Endodermal cell (in vitro differentiated cells): Measurements from ENCODE around the gene LEMD1. TPM values are rescaled to one million over a fixed set of nuclear protein-coding genes. Genes with fewer than 3 reads are reported as not detected.

Source experiments
- DNase-seq: peaks from one replicate; pipeline ENCODE4 v3.0.0-alpha.2; 2017
- H3K27ac ChIP-seq: 2 replicates; pipeline ENCODE4 v1.5.1; 2013; ENCODE audit warnings: mild to moderate bottlenecking, low read depth, low read length, moderate library complexity
- H3K27me3 ChIP-seq: 2 replicates; pipeline ENCODE4 v1.6.1; 2013; ENCODE audit warnings: mild to moderate bottlenecking, low read length, moderate library complexity; ENCODE audit not compliant: insufficient read depth, control insufficient read depth, poor library complexity, severe bottlenecking
- H3K36me3 ChIP-seq: 2 replicates; pipeline ENCODE4 v1.7.0; 2013; ENCODE audit warnings: mild to moderate bottlenecking, low read length, moderate library complexity; ENCODE audit not compliant: control insufficient read depth, insufficient read depth
- H3K4me1 ChIP-seq: one replicate; pipeline ENCODE4 v1.7.0; 2013; ENCODE audit warnings: low read length; ENCODE audit not compliant: control insufficient read depth, insufficient read depth
- H3K4me3 ChIP-seq: 2 replicates; pipeline ENCODE4 v1.5.1; 2013; ENCODE audit warnings: mild to moderate bottlenecking, low read length, moderate library complexity
- H3K9ac ChIP-seq: 2 replicates; pipeline ENCODE4 v1.6.1; 2013; ENCODE audit warnings: mild to moderate bottlenecking, low read length, moderate library complexity; ENCODE audit not compliant: poor library complexity, severe bottlenecking; ENCODE audit errors: extremely low read depth
- H3K9me3 ChIP-seq: 2 replicates; pipeline ENCODE4 v1.6.1; 2013; ENCODE audit warnings: mild to moderate bottlenecking, low read length, moderate library complexity; ENCODE audit not compliant: control insufficient read depth
- H3K27ac Mint-ChIP-seq: 2 replicates; pipeline ENCODE4 v1.8.0; 2020; ENCODE audit warnings: mixed read lengths
- H3K27me3 Mint-ChIP-seq: 2 replicates; pipeline ENCODE4 v1.8.0; 2021; ENCODE audit warnings: mild to moderate bottlenecking, mixed read lengths; ENCODE audit not compliant: insufficient read depth
- H3K36me3 Mint-ChIP-seq: 2 replicates; pipeline ENCODE4 v1.8.0; 2020; ENCODE audit warnings: low read depth, mixed read lengths
- H3K4me1 Mint-ChIP-seq: 2 replicates; pipeline ENCODE4 v1.8.0; 2020; ENCODE audit warnings: mixed read lengths
- H3K4me3 Mint-ChIP-seq: 2 replicates; pipeline ENCODE4 v1.8.0; 2020; ENCODE audit warnings: mild to moderate bottlenecking, moderate library complexity, mixed read lengths
- H3K9me3 Mint-ChIP-seq: 2 replicates; pipeline ENCODE4 v1.8.0; 2020; ENCODE audit warnings: mild to moderate bottlenecking, mixed read lengths
- WGBS, 2 experiments: methylation state at CpG; one replicate each; pipeline versions ENCODE4 v1.1.5 to v1.1.7; 2013; ENCODE audit warnings: missing lambda C conversion rate in 2 of 2, mixed read lengths in 1 of 2; ENCODE audit not compliant: insufficient coverage in 1 of 2, insufficient read length in 1 of 2; 5-methylcytosine and 5-hydroxymethylcytosine counted together
- total RNA-seq, 2 donors: library from RNA; stranded (reverse); fragmentation: NEBNext Ultra II Directional in 1 of 2; extraction: Animal tissue kit (Norgen Biotek cat#: 25700) in 1 of 2; gene quantifications; 2 replicates in 1 of 2; 3 replicates in 1 of 2; pipeline ENCODE4 v1.2.1, GENCODE V29; 2021
- TF ChIP-seq, protein P1 (sequence below): fragments of 200-600 bp; sonication (generic); conservative IDR thresholded peaks from 2 replicates; pipeline ENCODE4 v1.5.0; 2021; ENCODE audit warnings: antibody characterized with exemption, mild to moderate bottlenecking

Gene LEMD1
- total RNA-seq, 2 donors from 2014 or later: 13.5 to 16.7 TPM

DNA sequence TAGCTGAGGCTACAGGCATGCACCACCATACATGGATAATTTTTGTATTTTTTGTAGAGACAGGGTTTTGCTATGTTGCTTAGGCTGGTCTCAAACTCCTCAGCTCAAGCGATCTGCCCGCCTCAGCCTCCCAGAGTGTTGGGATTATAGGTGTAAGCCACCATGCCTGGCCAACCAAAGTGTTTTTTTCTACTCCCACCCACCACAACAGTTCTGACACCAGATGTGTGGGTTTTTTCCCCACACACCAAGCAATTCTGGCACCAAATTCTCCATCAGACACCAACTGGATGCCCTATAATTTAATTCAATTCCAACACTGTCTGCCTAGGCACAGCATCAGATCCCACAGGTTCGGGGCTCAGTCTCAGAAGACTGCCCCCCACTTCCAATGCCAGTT lies 44.5 kb downstream of the LEMD1 start:
- Mint-ChIP-seq H3K27ac (no peak overlapping the region), H3K9me3 (no peaks in the 10 kb centered on the region), H3K4me1 (peaks cover 32% of the 10 kb centered on the region), H3K4me3 (no peak overlapping the region), H3K36me3 (no peaks in the 10 kb centered on the region), H3K27me3 (peaks cover 2% of the 10 kb centered on the region)
- Histone ChIP-seq H3K4me1 (peaks cover 4% of the 10 kb centered on the region), H3K36me3 (no peaks in the 10 kb centered on the region), H3K9me3 (no peaks in the 10 kb centered on the region), H3K9ac (no peak overlapping the region), H3K27ac (no peak overlapping the region), H3K4me3 (no peak overlapping the region), H3K27me3 (no peaks in the 10 kb centered on the region)
- TF ChIP-seq, protein P1, sequence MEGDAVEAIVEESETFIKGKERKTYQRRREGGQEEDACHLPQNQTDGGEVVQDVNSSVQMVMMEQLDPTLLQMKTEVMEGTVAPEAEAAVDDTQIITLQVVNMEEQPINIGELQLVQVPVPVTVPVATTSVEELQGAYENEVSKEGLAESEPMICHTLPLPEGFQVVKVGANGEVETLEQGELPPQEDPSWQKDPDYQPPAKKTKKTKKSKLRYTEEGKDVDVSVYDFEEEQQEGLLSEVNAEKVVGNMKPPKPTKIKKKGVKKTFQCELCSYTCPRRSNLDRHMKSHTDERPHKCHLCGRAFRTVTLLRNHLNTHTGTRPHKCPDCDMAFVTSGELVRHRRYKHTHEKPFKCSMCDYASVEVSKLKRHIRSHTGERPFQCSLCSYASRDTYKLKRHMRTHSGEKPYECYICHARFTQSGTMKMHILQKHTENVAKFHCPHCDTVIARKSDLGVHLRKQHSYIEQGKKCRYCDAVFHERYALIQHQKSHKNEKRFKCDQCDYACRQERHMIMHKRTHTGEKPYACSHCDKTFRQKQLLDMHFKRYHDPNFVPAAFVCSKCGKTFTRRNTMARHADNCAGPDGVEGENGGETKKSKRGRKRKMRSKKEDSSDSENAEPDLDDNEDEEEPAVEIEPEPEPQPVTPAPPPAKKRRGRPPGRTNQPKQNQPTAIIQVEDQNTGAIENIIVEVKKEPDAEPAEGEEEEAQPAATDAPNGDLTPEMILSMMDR: no peak
- peak; percentile 27 for DNase-seq
- 97 to 100% methylated on average over 2 to 3 of the region's 3 CpGs for WGBS, 2 experiments

DNA sequence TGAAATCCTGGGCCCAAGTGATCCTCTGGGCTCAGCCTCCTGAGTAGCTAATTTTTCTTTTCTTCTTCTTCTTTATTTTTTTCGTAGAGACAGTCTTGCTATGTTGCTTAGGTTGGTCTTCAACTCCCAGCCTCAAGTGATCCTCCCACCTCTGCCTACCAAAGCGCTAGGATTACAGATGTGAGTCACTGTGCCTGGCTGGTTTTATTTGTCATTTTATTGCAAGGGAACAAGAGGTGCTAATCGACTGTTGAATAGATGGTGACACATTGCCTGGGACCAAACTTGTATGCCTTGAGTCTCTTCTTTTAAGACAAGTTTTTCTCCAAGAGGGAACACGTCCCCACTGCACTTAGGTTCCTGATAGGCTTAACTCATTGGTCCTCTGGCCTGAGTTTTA lies 45.1 kb downstream of the LEMD1 start:
- Mint-ChIP-seq H3K27me3 (peaks cover 1% of the 10 kb centered on the region), H3K36me3 (no peaks in the 10 kb centered on the region), H3K4me1 (peaks cover 36% of the 10 kb centered on the region), H3K4me3 (no peak overlapping the region), H3K27ac (no peak overlapping the region), H3K9me3 (no peaks in the 10 kb centered on the region)
- H3K27me3 ChIP-seq: no peaks in the 10 kb centered on the region
- H3K4me3 ChIP-seq: no peak overlapping the region
- 65 to 72% methylated on average over 3 to 4 of the region's 4 CpGs for WGBS, 2 experiments
- TF ChIP-seq, protein P1: no peak
- H3K9me3 ChIP-seq: no peaks in the 10 kb centered on the region
- no peaks in the 10 kb centered on the region for H3K36me3 ChIP-seq
- no peak overlapping the region for H3K27ac ChIP-seq
- H3K4me1 ChIP-seq: peaks cover 4% of the 10 kb centered on the region
- DNase-seq: peak; percentile 71
- H3K9ac ChIP-seq: no peak overlapping the region

DNA sequence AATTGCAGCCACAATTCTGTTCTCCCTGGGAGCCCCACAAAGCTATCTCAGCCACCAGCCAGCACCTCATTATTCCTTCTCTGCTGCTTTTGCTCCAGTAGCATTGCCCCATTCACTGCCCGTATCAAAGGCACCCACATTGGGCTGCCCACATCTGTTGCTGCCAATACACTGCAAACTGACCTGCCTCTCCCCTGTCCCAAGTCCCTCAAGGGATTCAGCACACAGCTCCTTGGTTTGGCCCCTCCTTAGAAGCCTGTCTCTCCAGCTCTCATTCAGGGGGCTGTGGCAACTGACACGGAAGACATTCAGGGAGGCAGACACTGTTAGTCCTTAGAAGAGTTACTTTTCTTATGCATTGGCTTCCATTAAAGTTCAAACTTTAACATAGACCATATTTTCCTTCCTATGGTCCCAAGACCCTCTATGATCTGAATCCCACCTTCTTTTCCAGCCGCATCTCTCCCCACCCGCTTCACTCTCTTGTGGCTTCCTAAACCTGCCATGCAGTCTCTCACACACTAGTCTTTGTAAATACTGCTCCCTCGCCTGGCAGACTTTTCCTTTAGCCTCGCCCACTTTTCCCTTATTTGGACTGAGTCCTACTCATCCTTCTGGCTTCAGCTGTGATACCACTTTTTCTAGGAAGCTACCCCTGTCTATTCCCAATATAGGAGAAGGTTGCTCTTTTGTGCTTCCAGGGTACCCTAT lies 45.9 kb downstream of the LEMD1 start:
- Histone ChIP-seq H3K4me3 (peak overlapping the region; percentile 69), H3K4me1 (peaks cover 4% of the 10 kb centered on the region), H3K27ac (no peak overlapping the region), H3K9ac (no peak overlapping the region), H3K9me3 (no peaks in the 10 kb centered on the region), H3K27me3 (no peaks in the 10 kb centered on the region), H3K36me3 (no peaks in the 10 kb centered on the region)
- no peaks in the 10 kb centered on the region for H3K27me3 Mint-ChIP-seq
- peak; percentile 85 for DNase-seq
- H3K4me1 Mint-ChIP-seq: peaks cover 38% of the 10 kb centered on the region
- H3K27ac Mint-ChIP-seq: peak overlapping the region; percentile 40
- no peaks in the 10 kb centered on the region for H3K9me3 Mint-ChIP-seq
- peak overlapping the region; percentile 28 for H3K4me3 Mint-ChIP-seq
- 19 to 32% methylated on average over 5 to 6 of the region's 6 CpGs for WGBS, 2 experiments
- TF ChIP-seq, protein P1: peak; percentile 22
- no peaks in the 10 kb centered on the region for H3K36me3 Mint-ChIP-seq
